ENCODE measurements around the gene ULBP2.
"Not testable (repeated sequence)": the region's sequence is repeated elsewhere in the genome, so short reads cannot be mapped to it uniquely, and the experiment has no call there.

ULBP2 gene

GRCh38 chr6:149925253-149925973, 16.4 kb upstream of the ULBP2 start:
- TF ChIP-seq, protein P1, sequence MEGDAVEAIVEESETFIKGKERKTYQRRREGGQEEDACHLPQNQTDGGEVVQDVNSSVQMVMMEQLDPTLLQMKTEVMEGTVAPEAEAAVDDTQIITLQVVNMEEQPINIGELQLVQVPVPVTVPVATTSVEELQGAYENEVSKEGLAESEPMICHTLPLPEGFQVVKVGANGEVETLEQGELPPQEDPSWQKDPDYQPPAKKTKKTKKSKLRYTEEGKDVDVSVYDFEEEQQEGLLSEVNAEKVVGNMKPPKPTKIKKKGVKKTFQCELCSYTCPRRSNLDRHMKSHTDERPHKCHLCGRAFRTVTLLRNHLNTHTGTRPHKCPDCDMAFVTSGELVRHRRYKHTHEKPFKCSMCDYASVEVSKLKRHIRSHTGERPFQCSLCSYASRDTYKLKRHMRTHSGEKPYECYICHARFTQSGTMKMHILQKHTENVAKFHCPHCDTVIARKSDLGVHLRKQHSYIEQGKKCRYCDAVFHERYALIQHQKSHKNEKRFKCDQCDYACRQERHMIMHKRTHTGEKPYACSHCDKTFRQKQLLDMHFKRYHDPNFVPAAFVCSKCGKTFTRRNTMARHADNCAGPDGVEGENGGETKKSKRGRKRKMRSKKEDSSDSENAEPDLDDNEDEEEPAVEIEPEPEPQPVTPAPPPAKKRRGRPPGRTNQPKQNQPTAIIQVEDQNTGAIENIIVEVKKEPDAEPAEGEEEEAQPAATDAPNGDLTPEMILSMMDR (IDR thresholded peaks at IDR 0.05; ENCODE audit: low read depth, low read length): no peak
- peak overlapping the region; percentile 47 for H3K4me3 ChIP-seq (ENCODE audit: low read depth, low read length)

DNA sequence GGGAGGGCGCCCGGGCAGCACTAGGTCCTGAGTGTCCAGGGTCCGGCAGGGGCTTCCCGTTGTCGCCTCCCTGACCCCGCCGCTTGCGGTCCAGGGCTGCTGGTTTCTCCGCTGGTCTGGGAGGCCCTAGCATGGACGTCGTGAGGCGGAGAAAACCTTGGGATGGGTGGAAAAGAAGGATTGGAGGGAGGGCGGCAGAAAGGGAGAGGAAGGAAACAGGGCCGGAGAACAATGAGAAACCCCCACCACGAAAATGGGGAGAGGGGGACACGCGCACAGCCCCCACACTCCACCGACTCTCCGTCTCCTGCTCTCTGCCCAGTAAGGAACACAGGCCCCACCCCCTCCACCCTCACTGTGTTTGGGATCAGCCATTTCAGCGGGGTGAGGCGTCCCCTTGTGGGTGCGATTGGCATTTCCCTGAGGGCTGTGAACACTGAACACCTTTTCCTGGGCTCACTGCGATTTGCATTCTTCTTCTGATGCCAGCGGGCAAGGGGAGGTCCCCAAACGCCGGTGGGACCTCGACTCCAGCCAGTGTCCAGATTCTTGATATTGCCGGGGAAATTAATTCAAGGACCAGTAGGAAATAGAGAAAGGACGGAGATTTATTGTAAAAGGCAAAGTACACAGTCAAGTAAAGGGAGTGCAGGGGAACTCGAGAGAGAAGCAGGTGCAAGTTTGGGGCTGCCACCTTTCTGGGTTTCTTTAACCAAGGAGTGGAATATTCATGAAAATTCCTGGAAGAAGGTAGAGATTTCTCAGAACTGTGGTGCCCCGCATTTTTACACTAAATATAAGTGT, 15.6 kb upstream of the ULBP2 start:
- H3K4me3 ChIP-seq (ENCODE audit: low read depth, low read length): peak overlapping the region; percentile 47
- TF ChIP-seq, protein P1 (IDR thresholded peaks at IDR 0.05; ENCODE audit: low read depth, low read length): peak; percentile 95

DNA sequence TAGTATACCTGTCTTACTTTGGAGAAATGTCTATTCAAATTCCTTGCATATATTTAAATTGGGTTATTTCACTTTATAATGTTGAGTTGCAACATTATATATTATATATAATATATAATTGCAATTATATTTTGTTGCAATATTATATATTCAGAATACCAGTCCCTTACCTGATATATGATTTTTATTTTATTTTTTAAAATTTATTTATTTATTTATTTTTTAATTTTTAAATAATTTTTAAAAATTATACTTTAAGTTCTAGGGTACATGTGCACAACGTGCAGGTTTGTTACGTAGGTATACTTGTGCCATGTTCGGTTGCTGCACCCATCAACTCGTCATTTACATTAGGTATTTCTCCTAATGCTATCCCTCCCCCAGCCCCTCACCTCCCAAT, 14.8 kb upstream of the ULBP2 start:
- H3K4me3 ChIP-seq (ENCODE audit: low read depth, low read length): not testable (repeated sequence)

- TF ChIP-seq, protein P1 (IDR thresholded peaks at IDR 0.05; ENCODE audit: low read depth, low read length): peak; percentile 47
Measured at GRCh38 chr6:149929422-149929821, 12.4 kb upstream of the ULBP2 start.

GRCh38 chr6:149931501-149931900, 10.3 kb upstream of the ULBP2 start:
- no peak overlapping the region for H3K4me3 ChIP-seq (ENCODE audit: low read depth, low read length)
- TF ChIP-seq, protein P1 (IDR thresholded peaks at IDR 0.05; ENCODE audit: low read depth, low read length): no peak

More at GRCh38 chr6:149929422-149929821, 12.4 kb upstream of the ULBP2 start:
- no peak overlapping the region for H3K4me3 ChIP-seq (ENCODE audit: low read depth, low read length)

DNA sequence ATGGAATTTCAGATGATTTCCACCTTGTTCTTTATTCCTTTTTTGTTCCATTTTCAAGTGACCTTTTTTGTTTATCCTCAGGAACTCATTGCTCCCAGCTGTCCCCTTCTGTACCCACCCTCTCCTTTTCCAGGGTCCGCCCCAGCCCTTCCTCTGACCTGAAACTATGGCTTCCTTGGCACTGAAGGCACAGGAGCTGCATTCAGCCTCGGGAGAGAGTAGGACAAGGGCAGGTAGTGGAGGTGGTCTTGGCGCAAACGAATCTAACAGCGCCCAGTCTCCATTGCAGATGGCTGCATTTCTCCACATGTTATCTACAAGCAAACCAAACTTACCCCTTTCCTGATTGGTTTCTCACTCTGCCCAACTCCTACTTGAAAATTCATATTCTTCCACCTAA, 8.8 kb upstream of the ULBP2 start:
- H3K4me3 ChIP-seq (ENCODE audit: low read depth, low read length): no peak overlapping the region
- TF ChIP-seq, protein P1 (IDR thresholded peaks at IDR 0.05; ENCODE audit: low read depth, low read length): no peak

GRCh38 chr6:149933461-149933860, 8.4 kb upstream of the ULBP2 start:
- TF ChIP-seq, protein P1 (IDR thresholded peaks at IDR 0.05; ENCODE audit: low read depth, low read length): no peak
- H3K4me3 ChIP-seq (ENCODE audit: low read depth, low read length): no peak overlapping the region

All from WI38 (cell line).